GM21367 (cell line): Measurements from ENCODE around the gene STX19.
"Not testable (repeated sequence)": the region's sequence is repeated elsewhere in the genome, so short reads cannot be mapped to it uniquely, and the experiment has no call there.

Experiments used
- ATAC-seq: cut with Tn5 transposase; IDR thresholded peaks from one replicate; pipeline ENCODE4 v1.9.1; 2021; ENCODE audit not compliant: unreplicated experiment

The STX19 gene

DNA sequence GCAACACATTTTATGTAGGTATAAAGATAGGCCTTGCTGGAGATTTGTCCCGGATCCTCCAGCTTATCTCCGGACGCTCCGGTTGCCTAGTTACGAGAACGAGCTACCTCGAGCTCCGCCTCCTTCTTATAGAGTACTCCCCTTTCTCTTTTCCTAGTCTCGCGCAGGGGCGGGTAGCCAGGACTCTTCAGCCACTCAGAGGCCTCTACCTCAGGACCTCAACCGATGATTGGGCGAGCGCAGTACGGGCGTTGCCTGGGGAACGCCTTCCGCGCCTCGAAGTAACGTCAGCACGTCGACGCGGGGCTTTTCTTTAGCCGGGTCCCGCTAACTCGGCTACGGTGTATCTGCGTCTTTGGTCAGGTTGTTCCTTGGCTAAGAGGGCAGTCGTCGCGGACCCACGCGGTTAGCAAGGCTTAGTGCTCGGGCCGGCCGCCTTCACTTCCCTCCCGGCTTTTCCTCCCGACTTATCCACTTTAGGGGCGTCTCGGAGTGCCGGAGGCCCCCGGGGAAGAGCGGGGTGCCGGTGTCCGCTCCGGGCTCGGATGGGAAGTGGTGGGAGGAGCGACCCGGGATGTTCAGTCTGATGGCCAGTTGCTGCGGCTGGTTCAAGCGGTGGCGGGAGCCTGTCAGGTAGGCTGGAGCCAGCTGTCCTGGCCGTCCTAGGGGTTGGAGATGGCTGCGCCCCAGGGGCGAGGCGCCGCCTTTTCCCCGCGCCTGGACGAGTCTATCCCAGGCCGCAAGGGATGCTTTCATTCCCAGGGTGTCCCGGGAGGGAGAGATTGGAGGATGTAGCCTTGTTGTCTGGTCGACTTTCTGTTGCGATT is 48.3 kb downstream of the STX19 start, which contains the start of gene ARL13B:
ARL13B (plus strand) TSS at position 306 of the 827 bp plus-strand sequence; CDS start at position 575, 269 bp downstream.
- peak; percentile 100 for ATAC-seq

DNA sequence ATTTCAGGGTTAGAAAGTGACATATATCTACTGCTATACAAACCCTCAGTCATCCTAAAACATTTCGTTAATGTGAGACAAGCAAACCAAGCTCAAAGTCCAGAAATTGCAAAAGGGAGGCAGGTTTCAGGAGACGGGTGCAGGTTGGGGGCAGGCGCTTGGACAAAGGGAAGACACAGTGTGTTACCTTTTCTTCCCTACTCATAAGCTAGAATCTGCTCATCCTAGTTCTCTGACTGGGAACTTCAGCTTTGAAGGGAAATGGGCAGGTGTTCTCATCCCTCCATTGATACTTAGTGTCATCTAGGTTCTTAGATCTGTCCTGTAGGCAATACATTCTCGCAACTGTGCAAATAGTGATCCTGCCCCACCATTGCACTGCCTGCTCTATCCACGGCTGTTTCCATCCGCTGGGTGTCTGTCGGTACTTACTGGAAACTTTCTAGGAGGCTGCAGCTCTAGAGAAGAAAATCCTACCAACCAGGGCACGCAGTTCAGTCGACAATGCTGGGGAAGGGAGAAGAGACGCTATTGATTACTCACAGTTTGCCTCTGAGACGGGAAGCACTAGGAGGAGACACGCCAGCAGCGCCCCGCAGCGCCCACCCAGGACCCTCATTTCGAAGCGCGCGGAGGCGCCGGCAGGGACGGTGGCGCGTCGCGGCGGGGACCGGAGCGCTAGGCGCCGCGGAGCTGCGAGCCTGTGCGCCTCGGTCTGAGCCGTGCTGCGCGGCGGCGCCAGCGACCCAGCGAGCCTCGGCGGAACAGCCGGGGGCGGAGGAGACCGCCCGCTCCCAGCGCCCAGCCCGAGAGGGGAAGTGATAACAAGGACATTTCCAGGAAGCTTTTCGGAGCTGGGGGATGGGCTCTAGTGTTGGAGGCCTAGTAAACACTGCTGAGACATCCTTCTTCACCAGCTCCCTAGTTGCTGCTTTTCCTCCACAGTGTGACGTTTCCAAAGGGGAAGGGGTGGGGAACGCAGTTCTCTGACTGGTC is 55.0 kb downstream of the STX19 start, which contains the start of gene PROS1:
PROS1 (minus strand) TSS at position 766 of the 996 bp plus-strand sequence; CDS start at position 619, 147 bp downstream.
- ATAC-seq: peak; percentile 86

DNA sequence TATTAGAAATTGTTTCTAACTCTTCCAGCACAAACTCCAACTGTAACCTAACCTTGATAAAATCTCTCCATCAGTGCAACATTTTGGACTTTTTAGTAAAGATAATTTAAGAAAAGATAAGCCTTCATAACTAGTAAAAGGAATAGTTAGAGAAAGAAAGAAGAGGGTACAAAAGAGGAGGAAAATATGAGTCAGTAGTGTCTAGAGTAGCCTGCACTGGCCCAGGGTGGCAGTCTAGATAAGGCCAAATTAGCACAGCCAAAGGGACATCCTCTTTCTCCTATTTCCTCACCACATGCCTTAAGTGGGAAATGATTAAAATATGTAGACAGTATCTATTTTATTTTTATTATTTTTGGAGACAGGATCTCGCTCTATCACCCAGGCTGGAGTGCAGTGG is 58.4 kb downstream of the STX19 start:
- ATAC-seq: no peak

DNA sequence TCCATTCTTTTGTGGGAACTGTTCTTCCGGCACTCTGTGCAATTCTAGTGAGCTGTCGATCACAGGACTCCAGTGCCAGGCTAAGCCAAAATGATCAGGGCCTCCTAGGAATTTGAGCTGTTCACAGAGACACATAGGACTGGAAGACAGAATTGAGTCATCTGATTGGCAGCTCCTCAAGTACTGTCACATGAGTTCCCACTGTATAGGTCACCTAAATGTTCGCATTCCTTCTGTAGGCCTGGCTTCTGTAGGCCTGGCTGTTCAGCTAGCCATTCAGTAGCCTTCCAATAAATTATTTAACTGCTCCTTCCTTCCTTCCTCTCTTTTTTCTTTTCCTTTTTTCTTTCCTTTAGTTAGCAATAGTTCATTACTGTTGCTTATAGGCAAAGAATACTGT is 59.0 kb downstream of the STX19 start:
- ATAC-seq: no peak

GRCh38 chr3:93965106-93965505 is 63.3 kb downstream of the STX19 start:
- ATAC-seq: not testable (repeated sequence)
